NCI-H510A (cell line): ENCODE measurements around the gene MAN1C1.
"Not testable (repeated sequence)": the region's sequence is repeated elsewhere in the genome, so short reads cannot be mapped to it uniquely, and the experiment has no call there.

Experiments used
- DNase-seq: peaks from one replicate; lab custom pipeline; 2025; lab: John Stamatoyannopoulos, UW

Gene MAN1C1

DNA sequence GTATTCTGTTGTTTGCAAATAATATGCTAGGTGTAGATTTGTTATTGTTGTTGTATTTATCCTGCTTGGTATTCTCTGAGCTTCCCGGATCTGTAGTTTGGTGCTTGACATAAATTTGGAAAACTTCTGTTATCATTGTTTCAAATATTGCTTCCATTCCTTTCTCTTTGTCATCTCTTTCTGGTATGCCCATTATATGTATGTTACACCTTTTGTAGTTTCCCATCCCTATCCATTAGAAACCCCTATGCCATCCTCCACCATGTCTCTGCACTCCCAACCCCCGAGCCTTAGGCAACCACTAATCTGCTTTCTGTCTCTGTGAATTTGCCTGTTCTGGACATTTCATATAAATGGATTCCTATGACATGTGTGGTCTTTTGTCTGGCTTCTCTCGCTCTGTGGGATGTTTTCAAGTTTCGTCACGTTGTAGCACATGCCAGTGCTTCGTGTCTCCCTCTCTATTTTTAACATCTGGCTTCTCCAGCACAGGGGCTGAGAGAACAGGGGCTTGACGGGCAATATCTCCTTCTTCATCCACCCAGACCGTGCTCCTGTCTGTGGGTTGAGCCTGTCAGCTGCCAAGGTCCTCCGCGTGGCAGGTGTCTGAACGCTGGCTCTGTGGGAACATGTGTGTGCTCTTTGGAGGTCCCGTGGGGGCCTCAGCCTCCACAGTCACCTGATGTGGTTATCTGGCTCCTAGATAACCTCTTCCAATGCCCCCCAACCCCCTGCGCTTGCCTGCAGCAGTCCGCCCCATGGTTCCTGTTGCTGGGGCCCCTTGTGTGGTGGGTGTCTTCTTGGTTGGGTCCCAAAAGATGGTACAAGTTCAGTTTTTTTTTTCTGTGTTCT, 32.8 kb upstream of the MAN1C1 start:
- no peak for DNase-seq

DNA sequence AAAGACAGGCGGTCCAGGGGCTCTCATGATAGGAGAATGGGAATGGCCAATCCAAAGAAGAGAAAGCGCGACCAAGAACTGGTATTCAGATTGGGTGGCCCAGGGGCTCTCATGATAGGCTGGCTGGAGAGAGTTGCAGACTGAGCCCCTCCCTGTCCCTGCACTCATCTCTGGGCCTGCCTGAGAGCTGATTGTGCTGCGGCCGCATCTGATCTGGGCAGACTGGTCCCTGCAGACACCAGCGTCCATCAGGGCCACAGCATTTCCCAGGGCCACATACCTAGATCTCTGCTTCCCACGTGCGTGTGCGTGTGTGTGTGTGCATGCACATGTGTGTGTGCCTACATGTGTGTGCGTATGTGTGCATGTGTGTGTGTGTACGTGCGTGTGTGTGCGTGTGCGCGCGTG, 30.4 kb upstream of the MAN1C1 start:
- no peak for DNase-seq

DNA sequence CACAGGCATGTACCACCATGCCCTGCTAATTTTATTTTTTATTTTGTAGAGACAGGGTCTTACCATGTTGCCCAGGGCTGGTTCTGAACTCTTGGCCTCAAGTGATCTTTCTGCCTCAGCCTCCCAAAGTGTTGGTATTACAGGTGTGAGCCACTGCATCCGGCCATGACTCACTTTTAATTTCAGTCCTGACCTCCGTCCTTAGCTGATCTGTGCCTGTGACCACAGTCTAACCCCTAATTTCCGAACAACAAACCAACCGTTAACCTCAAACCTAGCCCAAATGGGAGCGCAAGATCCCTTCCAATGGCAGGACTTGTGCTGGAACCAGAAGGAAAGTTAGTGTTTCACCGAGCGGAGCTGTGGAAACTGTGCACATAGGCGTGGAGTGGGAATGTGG, 29.3 kb upstream of the MAN1C1 start:
- DNase-seq: no peak

DNA sequence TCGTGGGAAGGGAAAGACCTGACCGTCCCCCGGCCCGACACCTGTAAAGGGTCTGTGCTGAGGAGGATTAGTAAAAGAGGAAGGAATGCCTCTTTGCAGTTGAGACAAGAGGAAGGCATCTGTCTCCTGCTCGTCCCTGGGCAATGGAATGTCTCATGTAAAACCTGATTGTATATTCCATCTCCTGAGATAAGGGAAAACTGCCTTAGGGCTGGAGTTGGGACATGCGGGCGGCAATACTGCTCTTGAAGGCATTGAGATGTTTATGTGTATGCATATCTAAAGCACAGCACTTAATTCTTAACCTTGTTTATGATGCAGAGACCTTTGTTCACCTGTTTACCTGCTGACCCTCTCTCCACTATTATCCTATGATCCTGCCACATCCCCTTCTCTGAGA, 28.4 kb upstream of the MAN1C1 start:
- not testable (repeated sequence) for DNase-seq

DNA sequence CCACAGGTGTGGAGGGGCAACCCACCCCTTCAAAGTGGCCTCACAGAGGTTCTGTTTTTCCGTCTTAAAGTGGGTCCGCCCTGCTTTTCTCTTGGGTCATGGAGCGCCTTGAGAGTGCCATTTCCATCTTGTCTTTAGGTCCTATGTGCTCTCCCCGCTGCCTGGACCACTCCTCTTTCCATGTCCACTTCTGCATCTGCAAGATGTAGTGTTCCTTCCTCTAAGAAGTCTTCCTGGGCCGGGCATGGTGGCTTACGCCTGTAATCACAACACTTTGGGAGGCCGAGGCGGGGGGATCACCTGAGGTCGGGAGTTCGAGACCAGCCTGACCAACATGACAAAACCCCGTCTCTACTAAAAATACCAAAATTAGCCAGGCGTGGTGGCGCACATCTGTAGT, 27.8 kb upstream of the MAN1C1 start:
- DNase-seq: not testable (repeated sequence)

DNA sequence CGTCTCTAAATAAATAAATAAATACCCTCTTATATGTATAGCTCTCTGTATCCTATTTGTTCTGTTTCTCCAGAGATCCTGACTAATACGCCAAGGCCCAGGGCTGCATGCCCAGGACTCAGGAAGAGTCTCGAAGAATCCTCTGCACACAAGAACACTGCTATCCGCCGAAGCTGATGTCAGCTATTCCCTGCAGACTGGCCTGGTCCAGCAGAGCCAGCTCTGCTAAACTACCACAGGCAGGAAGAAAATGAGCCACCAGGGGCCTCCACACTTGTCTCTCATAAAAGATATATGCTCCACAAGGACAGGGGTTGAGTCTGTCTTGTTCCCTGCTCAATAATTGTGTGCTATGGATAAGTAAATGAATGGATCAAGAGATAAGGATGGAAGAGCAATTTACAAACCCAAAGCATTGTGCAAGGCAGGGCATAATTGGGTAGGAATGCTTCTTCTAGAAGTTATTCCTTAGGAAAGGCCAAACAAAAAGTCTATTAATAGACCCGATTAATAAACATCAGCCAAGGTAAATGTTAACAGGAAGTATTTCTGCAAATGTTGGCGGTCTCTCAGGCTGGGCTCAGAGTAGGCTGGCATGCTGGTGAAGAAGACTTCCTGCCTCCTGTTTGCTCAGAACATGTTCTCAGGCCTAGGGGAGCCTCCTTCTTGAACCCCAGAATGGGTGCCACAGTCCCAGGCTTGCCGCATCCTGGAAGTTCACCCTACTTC, 26.3 kb upstream of the MAN1C1 start:
- no peak for DNase-seq

DNA sequence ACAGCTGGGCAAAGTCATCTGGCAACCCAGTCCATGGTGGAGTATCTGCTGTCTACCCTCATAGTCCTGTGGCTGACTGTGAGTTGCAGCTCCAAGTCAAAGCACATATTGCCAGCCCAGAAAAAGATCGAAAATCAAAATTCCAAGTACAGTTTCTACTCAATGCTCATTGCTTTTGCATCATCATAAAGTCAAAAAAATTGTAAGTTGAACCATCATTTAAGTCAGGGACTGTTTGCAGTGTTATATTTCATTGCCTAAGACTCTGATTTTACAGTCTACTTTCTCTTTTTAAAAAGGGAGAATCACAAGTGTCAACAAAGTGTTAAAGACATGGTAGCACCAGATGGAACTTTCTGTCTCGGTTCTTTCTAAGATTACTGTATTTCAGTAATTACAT, 22.7 kb upstream of the MAN1C1 start:
- no peak for DNase-seq

DNA sequence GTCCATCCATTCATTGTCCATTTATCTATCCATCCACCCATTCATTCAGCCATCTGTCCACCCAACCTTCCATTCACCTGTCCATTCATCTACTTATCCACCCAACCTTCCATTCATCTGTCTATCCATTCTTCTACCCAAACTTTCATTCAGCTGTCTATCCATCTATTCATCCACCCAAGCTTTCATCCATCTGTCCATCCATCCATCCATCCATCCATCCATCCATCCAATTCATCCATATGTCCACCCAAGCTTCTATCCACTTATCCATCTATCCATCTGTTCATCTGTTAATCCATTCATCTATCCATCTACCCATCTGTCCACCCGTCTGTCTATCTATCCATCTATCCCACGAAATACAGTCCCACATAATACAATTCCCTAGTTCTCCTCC, 21.6 kb upstream of the MAN1C1 start:
- no peak for DNase-seq

DNA sequence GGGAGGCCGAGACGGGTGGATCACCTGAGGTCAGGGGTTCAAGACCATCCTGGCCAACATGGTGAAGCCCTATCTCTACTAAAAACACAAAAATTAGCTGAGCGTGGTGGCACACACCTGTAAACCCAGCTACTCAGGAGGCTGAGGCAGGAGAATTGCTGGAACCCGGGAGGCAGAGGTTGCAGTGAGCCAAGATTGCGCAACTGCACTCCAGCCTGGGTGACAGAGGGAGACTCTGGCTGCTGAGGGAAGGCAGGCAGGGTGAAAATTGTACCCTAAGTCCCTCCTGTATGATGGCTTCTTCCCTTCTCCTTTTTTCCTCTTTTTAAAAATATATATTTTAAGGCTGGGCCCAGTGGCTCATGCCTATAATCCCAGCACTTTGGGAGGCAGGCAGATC, 19.9 kb upstream of the MAN1C1 start:
- DNase-seq: not testable (repeated sequence)

DNA sequence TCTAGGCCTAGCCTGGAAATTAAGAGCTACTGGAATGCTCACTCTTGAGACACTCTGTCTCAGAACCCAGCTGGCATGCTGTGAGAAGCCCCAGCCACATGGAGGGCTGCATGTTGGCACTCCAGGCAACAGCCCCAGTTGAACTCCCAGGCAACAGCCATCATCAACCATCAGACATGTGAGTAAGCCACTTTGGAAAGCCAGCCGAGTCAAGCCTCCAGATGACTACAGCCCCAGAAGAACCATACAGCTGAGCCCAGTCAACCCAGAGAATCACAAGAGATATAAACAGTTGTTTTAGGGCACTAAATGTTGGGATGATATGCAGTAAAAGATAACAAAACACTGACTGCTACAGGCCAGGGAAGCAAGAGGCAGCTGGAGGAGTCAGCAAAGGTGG, 17.7 kb upstream of the MAN1C1 start:
- no peak for DNase-seq

DNA sequence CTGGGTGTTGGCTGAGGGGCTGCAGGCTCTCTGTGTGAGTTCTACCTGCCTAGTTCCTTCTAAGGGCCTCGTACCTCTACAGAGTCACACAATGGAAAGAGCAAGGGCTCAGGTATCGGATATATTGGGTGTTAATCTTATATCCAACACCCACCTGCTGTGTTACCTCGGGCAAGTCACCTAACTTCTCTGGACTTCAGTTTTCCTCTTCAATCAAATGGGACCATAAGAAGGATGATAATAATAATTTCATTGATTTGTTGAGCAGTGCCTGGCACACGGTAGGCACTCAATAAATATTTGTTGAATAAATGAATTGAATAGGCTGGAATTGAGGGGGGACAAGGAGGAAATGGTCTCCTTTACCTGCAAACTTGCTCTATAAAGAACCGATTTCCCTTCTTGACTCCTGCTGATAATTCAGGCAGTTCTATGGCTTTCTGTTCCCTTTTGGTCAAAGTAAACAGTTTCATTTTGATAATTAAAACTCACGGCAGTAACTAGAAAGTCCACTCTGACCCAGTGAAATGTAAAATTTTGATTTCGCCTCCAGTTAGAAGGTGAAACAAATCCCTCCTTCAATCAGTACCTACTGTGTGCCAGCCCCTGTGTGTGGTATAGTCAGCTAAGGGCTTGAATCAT, 16.5 kb upstream of the MAN1C1 start:
- no peak for DNase-seq

DNA sequence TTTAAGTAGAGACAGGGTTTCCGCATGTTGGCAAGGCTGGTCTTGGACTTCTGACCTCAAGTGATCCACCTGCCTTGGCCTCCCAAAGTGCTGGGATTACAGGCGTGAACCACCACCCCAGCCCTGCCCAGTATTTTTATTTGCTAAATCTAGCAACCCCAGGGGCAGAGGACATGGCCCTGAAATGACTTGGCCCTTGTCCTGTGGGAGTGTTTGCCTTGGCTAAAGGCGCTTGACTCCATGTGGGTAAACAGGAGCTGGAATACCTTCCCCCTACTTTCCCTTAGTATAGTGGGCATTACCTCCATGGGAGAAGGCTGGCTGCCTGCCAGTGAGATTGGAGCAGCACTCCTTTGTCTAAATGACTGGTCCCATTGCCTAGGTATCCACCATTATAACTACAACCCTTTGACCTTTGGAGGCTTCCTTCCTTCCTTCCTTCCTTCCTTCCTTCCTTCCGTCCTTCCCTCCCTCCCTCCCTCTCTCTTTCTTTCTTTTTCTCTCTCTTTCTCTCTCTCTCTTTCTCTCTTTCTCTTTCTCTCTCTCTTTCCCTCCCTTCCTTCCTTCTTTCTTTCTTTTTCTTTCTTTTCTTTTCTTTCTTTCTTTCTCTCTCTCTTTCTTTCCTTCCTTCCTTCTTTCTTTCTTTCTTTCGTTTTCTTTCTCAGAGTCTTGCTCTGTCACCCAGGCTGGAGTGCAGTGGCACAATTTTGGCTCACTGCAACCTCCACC, 15.5 kb upstream of the MAN1C1 start:
- DNase-seq: not testable (repeated sequence)

DNA sequence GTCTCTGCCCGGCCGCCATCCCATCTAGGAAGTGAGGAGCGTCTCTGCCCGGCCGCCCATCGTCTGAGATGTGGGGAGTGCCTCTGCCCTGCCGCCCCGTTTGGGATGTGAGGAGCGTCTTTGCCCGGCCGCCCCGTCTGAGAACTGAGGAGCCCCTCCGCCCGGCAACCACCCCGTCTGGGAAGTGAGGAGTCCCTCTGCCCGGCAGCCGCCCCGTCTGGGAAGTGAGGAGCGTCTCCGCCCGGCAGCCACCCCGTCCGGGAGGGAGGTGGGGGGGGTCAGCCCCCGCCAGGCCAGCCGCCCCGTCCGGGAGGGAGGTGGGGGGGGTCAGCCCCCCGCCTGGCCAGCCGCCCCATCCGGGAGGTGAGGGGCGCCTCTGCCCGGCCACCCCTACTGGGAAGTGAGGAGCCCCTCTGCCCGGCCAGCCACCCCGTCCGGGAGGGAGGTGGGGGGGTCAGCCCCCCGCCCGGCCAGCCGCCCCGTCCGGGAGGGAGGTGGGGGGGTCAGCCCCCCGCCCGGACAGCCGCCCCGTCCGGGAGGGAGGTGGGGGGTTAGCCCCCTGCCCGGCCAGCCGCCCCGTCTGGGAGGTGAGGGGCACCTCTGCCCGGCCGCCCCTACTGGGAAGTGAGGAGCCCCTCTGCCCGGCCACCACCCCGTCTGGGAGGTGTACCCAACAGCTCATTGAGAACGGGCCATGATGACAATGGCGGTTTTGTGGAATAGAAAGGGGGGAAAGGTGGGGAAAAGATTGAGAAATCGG, 12.6 kb upstream of the MAN1C1 start:
- not testable (repeated sequence) for DNase-seq

DNA sequence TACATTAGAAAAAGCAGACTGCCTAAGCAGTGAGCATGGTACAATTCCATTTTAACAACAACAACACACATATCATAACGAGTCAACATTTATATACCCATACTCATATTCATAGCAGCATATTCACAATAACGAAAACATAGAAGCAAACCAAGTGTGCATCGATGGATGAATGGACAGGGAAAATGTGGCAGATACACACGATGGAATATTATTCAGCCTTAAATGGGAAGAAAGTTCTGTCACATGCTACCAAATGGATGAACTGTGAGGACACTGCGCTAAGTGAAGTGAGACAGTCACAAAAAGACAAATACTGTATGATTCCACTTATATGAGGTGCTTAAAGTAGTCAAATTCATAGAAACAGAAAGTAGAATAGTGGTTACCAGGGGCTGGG, 9.5 kb upstream of the MAN1C1 start:
- DNase-seq: no peak

DNA sequence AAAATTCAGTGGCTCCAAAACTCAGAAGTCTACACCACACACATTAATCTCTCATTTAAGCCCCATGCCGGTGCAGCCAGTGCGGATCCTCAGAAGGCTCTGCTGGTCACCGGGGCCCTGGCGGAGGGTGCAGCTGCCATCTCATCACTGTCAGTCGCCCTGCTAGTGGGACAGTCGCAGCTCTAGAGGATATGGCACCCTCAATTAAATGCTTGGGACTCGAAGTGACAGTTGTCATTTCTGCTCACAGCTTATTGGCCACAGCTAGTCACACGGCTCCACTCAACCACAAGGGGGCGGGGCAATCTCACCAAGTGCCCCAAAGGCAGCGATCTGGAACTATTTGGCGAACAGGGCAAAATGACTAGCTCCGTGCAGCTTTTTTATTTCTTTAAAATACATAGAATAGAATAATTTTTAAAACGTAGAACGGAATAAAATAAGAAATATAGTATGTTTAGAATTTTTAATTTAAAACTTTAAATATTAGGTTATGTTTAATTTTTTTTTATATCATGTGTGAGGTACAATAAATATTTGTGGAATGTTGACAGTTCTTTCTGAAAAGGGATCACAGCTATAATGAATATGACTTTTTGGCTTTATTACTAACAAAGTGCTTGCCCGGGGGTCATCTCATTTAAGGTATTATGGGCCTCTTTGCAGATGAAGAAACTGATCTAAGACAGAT, 8.0 kb upstream of the MAN1C1 start:
- DNase-seq: no peak

DNA sequence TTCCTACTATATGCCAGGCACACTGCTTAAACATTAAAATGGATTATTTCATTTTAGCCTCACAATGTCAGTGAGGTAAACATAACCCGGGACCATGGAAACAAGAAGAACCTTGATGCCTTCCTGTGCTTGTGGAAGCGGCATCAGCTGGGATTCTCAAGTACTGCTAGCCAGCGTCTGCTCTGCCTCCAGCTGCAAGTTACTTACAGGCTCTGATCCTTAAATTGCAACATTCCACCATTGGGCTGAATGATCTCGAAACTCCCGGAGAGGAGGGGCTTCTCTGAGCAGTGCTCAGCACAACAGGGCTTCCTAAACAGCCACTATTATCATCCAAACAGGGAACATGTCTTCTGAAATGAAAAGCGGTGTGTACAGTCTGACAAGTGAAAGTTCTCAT, 6.7 kb upstream of the MAN1C1 start:
- no peak for DNase-seq

DNA sequence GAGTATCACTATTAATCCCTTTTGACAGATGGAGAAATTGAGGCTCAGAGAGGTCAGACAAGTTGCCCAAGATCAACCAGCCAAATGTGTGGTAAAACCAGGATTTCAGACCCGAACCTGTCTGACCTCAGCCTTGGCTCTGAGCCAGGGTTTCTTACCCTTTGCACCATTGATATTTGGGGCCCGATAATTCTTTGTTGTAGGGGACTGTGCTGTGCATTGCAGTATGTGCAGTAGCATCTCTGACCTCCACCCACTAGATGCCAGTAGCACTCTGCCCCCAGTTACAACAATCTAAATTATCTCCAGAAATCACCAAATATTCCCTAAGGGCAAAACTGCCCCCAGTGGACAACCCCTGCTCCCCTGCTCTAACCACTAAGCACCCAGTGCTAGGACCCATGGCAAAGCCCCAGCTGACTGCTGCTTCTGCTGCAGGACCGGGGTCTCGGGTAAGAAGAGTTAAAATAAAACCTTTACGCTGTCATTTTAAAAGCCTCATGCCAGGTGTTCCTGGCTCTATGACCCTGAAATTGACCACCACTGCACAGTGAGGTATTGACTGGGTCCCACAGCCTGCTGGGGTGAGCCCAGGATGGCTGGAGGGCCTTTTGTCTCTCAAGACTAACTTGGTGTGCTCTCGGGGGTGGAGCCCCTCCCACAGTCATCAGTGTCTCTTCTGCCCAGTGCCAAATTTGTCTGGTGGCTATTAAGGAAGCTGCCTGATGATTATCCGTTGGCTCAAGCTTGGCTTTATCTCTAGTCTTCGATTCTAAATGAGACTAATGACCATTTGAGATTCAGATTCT, 5.6 kb upstream of the MAN1C1 start:
- DNase-seq: no peak

DNA sequence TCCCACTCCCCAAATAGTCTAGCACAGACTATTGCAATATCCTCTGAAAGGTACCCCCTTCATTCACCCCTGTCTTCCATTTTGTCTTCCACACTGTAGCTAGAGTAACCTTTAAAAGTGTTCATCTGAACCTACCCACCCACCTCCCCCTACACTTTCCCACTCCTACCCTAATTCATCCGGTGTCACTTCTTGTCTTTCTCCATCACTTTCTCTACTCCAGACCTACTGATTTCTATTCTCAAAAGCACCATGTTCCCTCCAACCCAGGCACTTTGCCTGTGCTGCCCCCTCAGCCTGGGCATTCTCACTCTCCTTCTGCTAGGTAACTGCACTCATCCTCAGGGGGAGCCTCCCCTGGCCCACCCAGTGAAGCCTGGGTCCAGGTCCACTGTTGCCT, 4.7 kb upstream of the MAN1C1 start:
- no peak for DNase-seq

DNA sequence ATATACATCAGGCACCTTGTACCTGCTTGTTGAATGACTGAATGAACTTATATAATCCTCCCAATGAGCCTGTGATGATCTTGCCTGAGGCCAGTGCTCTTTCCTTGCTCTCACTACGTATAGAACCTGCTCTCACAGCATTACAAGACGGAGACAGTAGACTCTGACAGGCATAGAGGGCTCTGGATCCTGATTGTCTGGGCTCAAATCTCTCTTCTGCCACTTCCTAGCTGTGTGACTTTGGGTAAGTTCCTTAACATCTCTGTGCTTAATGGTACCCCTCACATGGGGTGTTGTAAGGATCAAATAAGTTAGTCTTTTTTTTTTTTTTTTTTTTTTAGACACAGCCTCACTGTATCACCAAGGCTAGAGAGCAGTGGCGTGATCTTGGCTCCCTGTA, 4.2 kb upstream of the MAN1C1 start:
- DNase-seq: no peak

DNA sequence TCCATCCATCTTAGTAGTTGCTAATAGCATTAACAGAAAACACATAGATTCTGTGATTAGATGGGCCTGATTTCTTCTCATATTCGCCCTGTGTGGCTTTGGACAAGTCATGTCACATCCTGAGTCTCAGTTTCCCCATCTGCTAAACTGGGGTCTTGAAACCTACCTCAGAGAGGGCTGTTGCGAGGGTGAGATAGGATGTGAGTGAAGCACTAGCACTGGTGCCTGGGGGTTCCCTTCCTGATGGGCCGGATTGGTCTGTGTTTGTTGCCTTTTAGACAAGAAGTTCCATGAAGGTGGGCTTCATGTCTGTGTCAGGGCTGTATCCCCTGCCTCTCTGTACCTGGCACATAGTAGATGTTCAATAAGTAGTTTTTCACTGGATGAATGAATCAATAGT, 3.5 kb upstream of the MAN1C1 start:
- no peak for DNase-seq
